Lower lobe of right lung (tissue), 2 donors: Measurements from ENCODE around the gene RIPPLY1. TPM values are rescaled to one million over a fixed set of nuclear protein-coding genes. Genes with fewer than 3 reads are reported as not detected.

ENCODE experiments used
- ATAC-seq, 2 donors: fragments of 200-7000 bp; cut with Tn5 transposase; one replicate each; pipeline ENCODE4 v1.9.1; 2020 to 2022; ENCODE audit warnings: mild to moderate bottlenecking in 2 of 2, moderate library complexity in 2 of 2
- DNase-seq: peaks from one replicate; pipeline ENCODE4 v3.0.0-alpha.2; 2020
- H3K27ac ChIP-seq: fragments of 200-600 bp; one replicate; pipeline ENCODE4 v1.8.0; 2022
- H3K27me3 ChIP-seq: fragments of 200-600 bp; one replicate; pipeline ENCODE4 v1.8.0; 2022; ENCODE audit warnings: low read depth
- H3K36me3 ChIP-seq: fragments of 200-600 bp; one replicate; pipeline ENCODE4 v1.8.0; 2022; ENCODE audit warnings: mild to moderate bottlenecking
- H3K4me1 ChIP-seq: fragments of 200-600 bp; one replicate; pipeline ENCODE4 v1.8.0; 2022
- H3K4me3 ChIP-seq: fragments of 200-600 bp; one replicate; pipeline ENCODE4 v1.8.0; 2022; ENCODE audit warnings: mild to moderate bottlenecking
- H3K9me3 ChIP-seq: fragments of 200-600 bp; one replicate; pipeline ENCODE4 v1.8.0; 2022
- CTCF ChIP-seq: fragments of 200-600 bp; IDR thresholded peaks from one replicate; pipeline ENCODE4 v1.8.0; 2022; ENCODE audit warnings: antibody characterized with exemption, mild to moderate bottlenecking
- intact Hi-C: fragments of 100-400 bp; cut with DNase I; formaldehyde crosslinking; loops from one replicate; pipeline ENCODE4 v1.11.0; 2022
- total RNA-seq: library from RNA; stranded (reverse); fragmentation: NEBNext Ultra II Directional; extraction: Animal tissue kit (Norgen Biotek cat#: 25700); gene quantifications from one replicate; pipeline ENCODE4 v1.2.1, GENCODE V29; 2021
- donor health status: DM: no; HTN: yes; CAD: no; lungs with severe emphysema.

The RIPPLY1 gene
- total RNA-seq, 1 donor from 2014 or later = not detected

- Histone ChIP-seq H3K27ac (no peak overlapping the region), H3K4me3 (no peak overlapping the region), H3K36me3 (no peaks in the 10 kb centered on the region), H3K27me3 (no peaks in the 10 kb centered on the region), H3K9me3 (no peaks in the 10 kb centered on the region), H3K4me1 (no peaks in the 10 kb centered on the region)
- ATAC-seq = no peak
- no peak for TF ChIP-seq CTCF
- intact Hi-C loops = no loop called here
- DNase-seq = no peak
Observed at GRCh38 chrX:106902684-106903083, 457 bp downstream of the RIPPLY1 start.

GRCh38 chrX:106901781-106902219, 1.3 kb downstream of the RIPPLY1 start:
- no peaks in the 10 kb centered on the region for H3K4me1 ChIP-seq

GRCh38 chrX:106901341-106901740, 1.8 kb downstream of the RIPPLY1 start:
- H3K27ac ChIP-seq = no peak overlapping the region
- H3K36me3 ChIP-seq = no peaks in the 10 kb centered on the region
- ATAC-seq (no peak), DNase-seq (no peak)
- H3K9me3 ChIP-seq = no peaks in the 10 kb centered on the region
- TF ChIP-seq CTCF = no peak
- no peaks in the 10 kb centered on the region for H3K27me3 ChIP-seq
- intact Hi-C loops = no loop called here
- no peaks in the 10 kb centered on the region for H3K4me1 ChIP-seq
- H3K4me3 ChIP-seq = no peak overlapping the region

More at GRCh38 chrX:106901781-106902219, 1.3 kb downstream of the RIPPLY1 start:
- Histone ChIP-seq H3K4me3 (no peak overlapping the region), H3K27ac (no peak overlapping the region), H3K36me3 (no peaks in the 10 kb centered on the region), H3K9me3 (no peaks in the 10 kb centered on the region), H3K27me3 (no peaks in the 10 kb centered on the region)
- intact Hi-C loops = no loop called here
- ATAC-seq (no peak), DNase-seq (no peak)
- TF ChIP-seq CTCF = no peak

- no peaks in the 10 kb centered on the region for H3K36me3 ChIP-seq
- H3K9me3 ChIP-seq = no peaks in the 10 kb centered on the region
- H3K4me3 ChIP-seq = no peak overlapping the region
- no peak for TF ChIP-seq CTCF
- no peak overlapping the region for H3K27ac ChIP-seq
- DNase-seq (no peak), ATAC-seq (no peak)
- H3K4me1 ChIP-seq = no peaks in the 10 kb centered on the region
- intact Hi-C loops = no loop called here
- no peaks in the 10 kb centered on the region for H3K27me3 ChIP-seq
Observed at GRCh38 chrX:106899841-106900240, 3.3 kb downstream of the RIPPLY1 start.

- TF ChIP-seq CTCF = no peak
- no peak overlapping the region for H3K27ac ChIP-seq
- H3K27me3 ChIP-seq = no peaks in the 10 kb centered on the region
- no peak overlapping the region for H3K4me3 ChIP-seq
- DNase-seq (no peak), ATAC-seq (no peak)
- H3K36me3 ChIP-seq = no peaks in the 10 kb centered on the region
- H3K4me1 ChIP-seq = no peaks in the 10 kb centered on the region
- no peaks in the 10 kb centered on the region for H3K9me3 ChIP-seq
- intact Hi-C loops = no loop called here
Observed at GRCh38 chrX:106899276-106899675, 3.9 kb downstream of the RIPPLY1 start.

- ATAC-seq = peak; percentile 65 to 66
- no peak overlapping the region for H3K27ac ChIP-seq
- no peaks in the 10 kb centered on the region for H3K36me3 ChIP-seq
- no peaks in the 10 kb centered on the region for H3K9me3 ChIP-seq
- no peak for DNase-seq
- H3K4me3 ChIP-seq = no peak overlapping the region
- intact Hi-C loops = no loop called here
- H3K4me1 ChIP-seq = no peaks in the 10 kb centered on the region
- H3K27me3 ChIP-seq = no peaks in the 10 kb centered on the region
- TF ChIP-seq CTCF = peak; percentile 27
Observed at GRCh38 chrX:106898462-106898861, 4.7 kb downstream of the RIPPLY1 start.
